Loucy (cell line): ENCODE measurements around the gene ANP32A.

Experiments
- H2AFZ ChIP-seq: fragments of 200-600 bp; sonication (generic); 2 replicates; pipeline ENCODE4 v1.6.0; 2016; ENCODE audit warnings: antibody characterized with exemption, mild to moderate bottlenecking, low read length, moderate library complexity
- H3F3A ChIP-seq: fragments of 200-600 bp; 2 replicates; pipeline ENCODE4 v1.6.0; 2016; ENCODE audit warnings: antibody characterized with exemption, low read depth, mild to moderate bottlenecking
- H3K27me3 ChIP-seq: fragments of 200-600 bp; sonication (generic); 2 replicates; pipeline ENCODE4 v1.6.1; 2014; ENCODE audit warnings: low read length, mild to moderate bottlenecking; ENCODE audit not compliant: insufficient read depth, poor library complexity, severe bottlenecking
- H3K36me3 ChIP-seq: fragments of 200-600 bp; sonication (generic); 2 replicates; pipeline ENCODE4 v1.6.1; 2016; ENCODE audit warnings: low read length; ENCODE audit not compliant: insufficient read depth
- H3K4me1 ChIP-seq: fragments of 200-600 bp; sonication (generic); 2 replicates; pipeline ENCODE4 v1.5.1; 2014; ENCODE audit warnings: low read length, mild to moderate bottlenecking; ENCODE audit not compliant: insufficient read depth, poor library complexity, severe bottlenecking
- H3K4me2 ChIP-seq: fragments of 200-600 bp; sonication (generic); 2 replicates; pipeline ENCODE4 v1.6.0; 2014; ENCODE audit warnings: antibody characterized with exemption, low read length, low read depth, mild to moderate bottlenecking; ENCODE audit not compliant: poor library complexity, severe bottlenecking
- H3K4me3 ChIP-seq: fragments of 200-600 bp; sonication (generic); 2 replicates; pipeline ENCODE4 v1.5.1; 2014; ENCODE audit warnings: low read length, mild to moderate bottlenecking, mixed read lengths; ENCODE audit not compliant: poor library complexity, severe bottlenecking
- H3K79me2 ChIP-seq: fragments of 200-600 bp; sonication (generic); 2 replicates; pipeline ENCODE4 v1.6.1; 2014; ENCODE audit warnings: low read length; ENCODE audit not compliant: insufficient read depth
- H3K9ac ChIP-seq: fragments of 200-600 bp; sonication (generic); 2 replicates; pipeline ENCODE4 v1.6.0; 2014; ENCODE audit warnings: mild to moderate bottlenecking, low read depth, low read length, moderate library complexity; ENCODE audit not compliant: poor library complexity, severe bottlenecking
- H3K9me2 ChIP-seq: fragments of 200-600 bp; sonication (generic); replicated peaks from 2 replicates; pipeline ENCODE4 v1.6.1; 2016; ENCODE audit warnings: low read depth, low read length, mixed read lengths
- H3K9me3 ChIP-seq: fragments of 200-600 bp; sonication (generic); 2 replicates; pipeline ENCODE4 v1.6.1; 2014; ENCODE audit warnings: mild to moderate bottlenecking, antibody characterized with exemption, low read length, low read depth; ENCODE audit not compliant: insufficient read depth
- H4K20me1 ChIP-seq: fragments of 200-600 bp; sonication (generic); 2 replicates; pipeline ENCODE4 v1.6.0; 2014; ENCODE audit warnings: antibody characterized with exemption, low read length, mild to moderate bottlenecking; ENCODE audit not compliant: insufficient read depth, poor library complexity, severe bottlenecking
- CTCF ChIP-seq: fragments of 200-600 bp; sonication (generic); conservative IDR thresholded peaks from 2 replicates; pipeline ENCODE4 v1.5.1; 2014; ENCODE audit warnings: mild to moderate bottlenecking, antibody characterized with exemption, low read length
- EZH2phosphoT487 ChIP-seq: fragments of 200-600 bp; IDR thresholded peaks from 2 replicates; pipeline ENCODE4 v1.6.1; 2018; ENCODE audit warnings: antibody characterized with exemption, mild to moderate bottlenecking, moderate library complexity, borderline replicate concordance

ANP32A gene

DNA sequence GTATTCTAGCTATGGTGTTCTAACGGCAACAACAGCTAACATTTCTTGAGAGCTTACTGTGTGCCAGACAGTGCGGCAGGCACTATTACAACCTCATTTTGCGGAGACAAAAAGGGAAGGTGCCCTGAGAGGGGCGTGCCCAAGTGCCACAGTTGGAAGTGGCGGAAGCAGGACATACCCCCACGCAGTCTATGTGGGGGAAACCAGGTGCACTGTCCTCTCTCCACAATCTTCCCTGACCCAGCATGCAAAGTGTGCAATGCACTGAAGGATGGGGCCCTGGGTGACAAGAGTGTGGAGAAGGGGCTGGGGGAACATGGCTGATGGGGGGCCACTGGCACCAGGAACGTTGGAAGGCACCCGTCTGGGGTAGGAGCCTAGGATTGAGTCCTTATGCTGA is 8.6 kb downstream of the ANP32A start:
- Histone ChIP-seq H3K4me3 (no peak overlapping the region), H3F3A (no peaks in the 10 kb centered on the region), H3K4me1 (peaks cover 42% of the 10 kb centered on the region), H3K27me3 (no peaks in the 10 kb centered on the region), H3K9me2 (no peaks in the 10 kb centered on the region), H3K79me2 (peaks cover 100% of the 10 kb centered on the region), H3K9me3 (no peaks in the 10 kb centered on the region), H3K9ac (no peak overlapping the region), H2AFZ (no peak overlapping the region), H3K36me3 (peaks cover 40% of the 10 kb centered on the region; the same call in 1 of the 2 replicates), H3K4me2 (peak overlapping the region; percentile 48), H4K20me1 (peaks cover 100% of the 10 kb centered on the region)
- TF ChIP-seq CTCF: no peak
- no peak for TF ChIP-seq EZH2phosphoT487

DNA sequence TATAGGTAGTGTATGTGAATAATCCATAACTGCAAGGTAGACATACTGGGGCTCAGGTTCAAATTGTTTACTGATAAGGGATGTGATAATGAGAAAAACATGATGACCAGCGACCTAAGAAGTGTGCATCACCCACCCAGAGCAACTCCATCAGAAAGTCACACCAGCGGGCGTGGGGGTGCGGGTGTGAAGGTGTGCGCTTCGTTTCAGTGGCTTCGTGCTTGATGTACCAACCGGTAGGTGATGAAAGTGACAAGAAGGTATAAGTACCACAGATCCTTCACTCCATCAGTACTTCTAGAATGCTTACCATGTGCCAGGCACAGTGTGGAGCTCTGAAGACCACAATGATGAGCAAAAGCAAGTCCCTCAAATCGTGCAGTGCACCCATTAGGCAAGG is 11.2 kb downstream of the ANP32A start:
- H3K36me3 ChIP-seq: peaks cover 61% of the 10 kb centered on the region; the same call in 1 of the 2 replicates
- H3K4me2 ChIP-seq: no peak overlapping the region

GRCh38 chr15:68808770-68809169 is 11.9 kb downstream of the ANP32A start:
- no peaks in the 10 kb centered on the region for H3F3A ChIP-seq
- H3K9me3 ChIP-seq: no peaks in the 10 kb centered on the region
- H3K27me3 ChIP-seq: no peaks in the 10 kb centered on the region
- no peaks in the 10 kb centered on the region for H3K9me2 ChIP-seq
- H3K4me1 ChIP-seq: peaks cover 15% of the 10 kb centered on the region
- no peak overlapping the region for H3K4me2 ChIP-seq
- peaks cover 100% of the 10 kb centered on the region for H3K79me2 ChIP-seq
- no peak overlapping the region for H3K4me3 ChIP-seq
- peaks cover 100% of the 10 kb centered on the region for H4K20me1 ChIP-seq
- no peak for TF ChIP-seq CTCF
- TF ChIP-seq EZH2phosphoT487: no peak
- H2AFZ ChIP-seq: no peak overlapping the region
- H3K36me3 ChIP-seq: peaks cover 63% of the 10 kb centered on the region; the same call in 1 of the 2 replicates
- H3K9ac ChIP-seq: no peak overlapping the region

More for the DNA sequence above, 11.2 kb downstream of the ANP32A start:
- TF ChIP-seq CTCF: no peak
- no peak for TF ChIP-seq EZH2phosphoT487
- peaks cover 100% of the 10 kb centered on the region for H3K79me2 ChIP-seq
- H3K4me1 ChIP-seq: peaks cover 17% of the 10 kb centered on the region
- H4K20me1 ChIP-seq: peaks cover 100% of the 10 kb centered on the region
- H3F3A ChIP-seq: no peaks in the 10 kb centered on the region
- H3K4me3 ChIP-seq: no peak overlapping the region
- no peaks in the 10 kb centered on the region for H3K27me3 ChIP-seq
- no peaks in the 10 kb centered on the region for H3K9me2 ChIP-seq
- H3K9me3 ChIP-seq: no peaks in the 10 kb centered on the region
- no peak overlapping the region for H3K9ac ChIP-seq
- no peak overlapping the region for H2AFZ ChIP-seq
